Measurements from ENCODE around the gene CTDP1. TPM values are rescaled to one million over a fixed set of nuclear protein-coding genes. Genes with fewer than 3 reads are reported as not detected.

Gene CTDP1
- total RNA-seq, 1 experiment from 2014 or later, result 24.9 TPM

- POLR2A ChIA-PET, result no interaction called here
- TF ChIP-seq POLR2A (IDR thresholded peaks at IDR 0.05; ENCODE audit: borderline replicate concordance, extremely low read depth, insufficient read depth, insufficient read length) (no peak), REST (IDR thresholded peaks at IDR 0.05; ENCODE audit: low read depth) (no peak), JUND (IDR thresholded peaks at IDR 0.05) (no peak), YY1 (IDR thresholded peaks at IDR 0.05; ENCODE audit: extremely low read depth, insufficient replicate concordance, low read depth, low read length) (no peak), POLR2AphosphoS5 (IDR thresholded peaks at IDR 0.05; ENCODE audit: low read depth, low read length) (no peak), CTCF (IDR thresholded peaks at IDR 0.05 in 2 of 3, conservative IDR thresholded peaks at IDR 0.05 in 1 of 3; ENCODE audit: borderline replicate concordance in 1 of 3, insufficient read depth in 1 of 3, low read depth in 2 of 3, low read length in 2 of 3) (no peak), SP1 (IDR thresholded peaks at IDR 0.05; ENCODE audit: low read depth) (no peak), EGR1 (IDR thresholded peaks at IDR 0.05; ENCODE audit: low read depth) (no peak), EZH2 (IDR thresholded peaks at IDR 0.05) (no peak), ATF3 (IDR thresholded peaks at IDR 0.05) (no peak), CBX3 (IDR thresholded peaks at IDR 0.05; ENCODE audit: low read depth) (no peak), MAX (IDR thresholded peaks at IDR 0.05) (no peak), SIN3A (IDR thresholded peaks at IDR 0.05; ENCODE audit: low read depth) (no peak), ZFX (IDR thresholded peaks at IDR 0.05) (no peak), ELF1 (IDR thresholded peaks at IDR 0.05; ENCODE audit: borderline replicate concordance, low read depth) (no peak), SRF (IDR thresholded peaks at IDR 0.05; ENCODE audit: low read depth) (no peak)
- intact Hi-C loops (cut with micrococcal nuclease), result no loop called here
- H3K4me1 ChIP-seq (ENCODE audit: control insufficient read depth in 1 of 2, insufficient read depth in 2 of 2, low read length in 2 of 2), result peaks cover 8 to 13% of the 10 kb centered on the region in 2 experiments; a peak in 3 of 4 replicates
- H3K9me2 ChIP-seq (ENCODE audit: insufficient read depth), result no peaks in the 10 kb centered on the region
- no peak overlapping the region for H3K4me3 ChIP-seq (replicated peaks in 1 of 2; ENCODE audit: low read depth in 1 of 2, low read length in 2 of 2)
- RAD21 ChIA-PET (ENCODE audit: low non-redundant PET in 1 of 2, low total read pairs in 2 of 2, uncharacterized antibody in 2 of 2, unreplicated experiment in 2 of 2), result no interaction called here
- no TSS peak for BruUV-seq (replicated peaks)
- no peak for ATAC-seq
- H2AFZ ChIP-seq (ENCODE audit: low read depth, low read length, poor library complexity, severe bottlenecking), result no peak overlapping the region
- H3K9me3 ChIP-seq (ENCODE audit: control insufficient read depth in 1 of 2, insufficient read depth in 1 of 2, low read depth in 1 of 2, low read length in 2 of 2), result no peaks in the 10 kb centered on the region
- H3K36me3 ChIP-seq (ENCODE audit: control insufficient read depth in 1 of 2, insufficient read depth in 2 of 2, low read length in 2 of 2), result no peaks in the 10 kb centered on the region; a peak in 1 of 4 replicates
- H3K27me3 ChIP-seq (ENCODE audit: insufficient read depth, low read length), result no peaks in the 10 kb centered on the region
- no peak overlapping the region for H3K4me2 ChIP-seq (ENCODE audit: low read length)
- DNase-seq (ENCODE audit: low read depth, low spot score), result no peak
- peaks cover 82% of the 10 kb centered on the region for H3K79me2 ChIP-seq (ENCODE audit: insufficient read depth, low read length)
- H3K9ac ChIP-seq (ENCODE audit: low read length), result no peak overlapping the region
- CTCF ChIA-PET, result no interaction called here
- H3K27ac ChIP-seq (ENCODE audit: low read depth, low read length), result no peak overlapping the region
- 0 out of 2 replicates have a peak, but pooled peaks cover 4% of the 10 kb centered on the region for H4K20me1 ChIP-seq (ENCODE audit: insufficient read depth)
Observed at GRCh38 chr18:79682894-79683625, 3.5 kb downstream of the CTDP1 start.
